Osteocyte (in vitro differentiated cells): ENCODE results near the gene RNF167. TPM values are rescaled to one million over a fixed set of nuclear protein-coding genes. Genes with fewer than 3 reads are reported as not detected.

Source experiments
- DNase-seq: peaks from one replicate; pipeline ENCODE4 v3.0.0; 2021; ENCODE audit warnings: mixed read lengths; ENCODE audit not compliant: unreplicated experiment; ENCODE audit errors: extremely low spot score
- H3K27ac Mint-ChIP-seq: one replicate; pipeline ENCODE4 v1.8.0; 2021; ENCODE audit warnings: mild to moderate bottlenecking, mixed read lengths; ENCODE audit not compliant: unreplicated experiment
- H3K27me3 Mint-ChIP-seq: one replicate; pipeline ENCODE4 v1.8.0; 2021; ENCODE audit warnings: mixed read lengths; ENCODE audit not compliant: unreplicated experiment
- H3K36me3 Mint-ChIP-seq: one replicate; pipeline ENCODE4 v1.8.0; 2021; ENCODE audit warnings: mixed read lengths; ENCODE audit not compliant: unreplicated experiment
- H3K4me1 Mint-ChIP-seq: one replicate; pipeline ENCODE4 v1.8.0; 2021; ENCODE audit warnings: mixed read lengths; ENCODE audit not compliant: unreplicated experiment
- H3K4me3 Mint-ChIP-seq: one replicate; pipeline ENCODE4 v1.8.0; 2021; ENCODE audit warnings: mild to moderate bottlenecking, moderate library complexity, mixed read lengths; ENCODE audit not compliant: unreplicated experiment
- H3K9me3 Mint-ChIP-seq: one replicate; pipeline ENCODE4 v1.8.0; 2021; ENCODE audit warnings: mixed read lengths; ENCODE audit not compliant: unreplicated experiment
- CTCF ChIP-seq: fragments of 200-600 bp; sonication (generic); IDR thresholded peaks from 2 replicates; pipeline ENCODE4 v1.5.0; 2021; ENCODE audit warnings: antibody characterized with exemption, mild to moderate bottlenecking, moderate library complexity
- long read RNA-seq: library from polyadenylated mRNA; unstranded; transcript quantifications from one replicate; pipeline ENCODE4 v2.0.0, GENCODE V29; 2021
- total RNA-seq: library from RNA; stranded (reverse); gene quantifications from 2 replicates; pipeline ENCODE4 v1.2.1, GENCODE V29; 2021

The RNF167 gene
- 105 and 115 TPM in 2 replicates for total RNA-seq
- long read RNA-seq, partial matches to known transcripts: 1 of 12 reads
- long read RNA-seq, other reads (novel, unspliced or antisense): 4 of 12 reads

- Mint-ChIP-seq H3K27me3 (no peaks in the 10 kb centered on the region), H3K27ac (peak within 1 kb of the TSS; percentile 99), H3K36me3 (peaks cover 16% of the 10 kb centered on the region), H3K9me3 (no peaks in the 10 kb centered on the region), H3K4me1 (peaks cover 42% of the 10 kb centered on the region), H3K4me3 (peak within 1 kb of the TSS; percentile 85)
- DNase-seq: peak; percentile 99
- TF ChIP-seq CTCF: no peak
Observed at GRCh38 chr17:4939796-4940554, at the start of gene RNF167, which contains the start of gene SLC25A11. RNF167 (plus strand) TSS chr17:4940268; CDS start chr17:4940910, 642 bp downstream. SLC25A11 (minus strand) TSS chr17:4940046; CDS start chr17:4939910, 136 bp downstream.

GRCh38 chr17:4891411-4892410 is 48.4 kb upstream of the RNF167 start:
- Mint-ChIP-seq H3K4me3 (no peak overlapping the region), H3K27ac (no peak overlapping the region), H3K4me1 (no peaks in the 10 kb centered on the region), H3K9me3 (no peaks in the 10 kb centered on the region), H3K27me3 (no peaks in the 10 kb centered on the region), H3K36me3 (peaks cover 35% of the 10 kb centered on the region)
- DNase-seq: no peak
- TF ChIP-seq CTCF: no peak

DNA sequence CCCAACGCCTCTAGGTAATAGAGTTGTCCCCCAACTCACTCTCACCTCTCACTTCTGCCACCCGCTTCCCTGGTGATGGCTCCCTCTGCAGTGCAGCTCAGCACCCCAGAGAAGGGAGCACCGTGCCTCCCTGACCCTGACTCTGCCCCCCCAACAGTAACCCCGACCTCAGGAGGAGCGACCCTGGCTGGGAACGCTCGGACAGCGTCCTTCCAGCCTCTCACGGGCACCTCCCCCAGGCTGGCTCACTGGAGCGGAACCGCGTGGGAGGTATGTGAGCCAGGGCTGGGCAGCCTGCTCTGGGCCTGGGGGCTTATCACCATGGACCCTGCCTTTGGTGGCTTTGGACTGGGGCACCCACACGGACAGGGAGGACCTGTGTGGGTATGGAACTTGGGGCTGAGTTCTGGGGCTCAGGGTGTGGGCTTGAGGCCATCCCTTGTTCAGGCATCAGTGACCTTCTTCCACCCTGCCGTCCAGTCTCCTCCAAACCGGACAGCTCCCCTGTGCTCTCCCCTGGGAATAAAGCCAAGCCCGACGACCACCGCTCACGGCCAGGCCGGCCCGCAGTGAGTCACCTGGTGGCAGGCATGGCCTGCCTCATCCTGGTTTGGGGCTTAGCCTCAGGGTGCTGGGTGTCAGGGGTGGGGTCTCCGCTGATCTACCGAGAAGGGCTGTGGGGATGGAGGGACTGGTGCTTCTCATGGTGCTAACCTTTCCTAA is 47.4 kb upstream of the RNF167 start:
- Mint-ChIP-seq H3K9me3 (no peaks in the 10 kb centered on the region), H3K27ac (no peak overlapping the region), H3K36me3 (peaks cover 30% of the 10 kb centered on the region), H3K4me3 (no peak overlapping the region), H3K27me3 (no peaks in the 10 kb centered on the region), H3K4me1 (no peaks in the 10 kb centered on the region)
- no peak for DNase-seq
- no peak for TF ChIP-seq CTCF

DNA sequence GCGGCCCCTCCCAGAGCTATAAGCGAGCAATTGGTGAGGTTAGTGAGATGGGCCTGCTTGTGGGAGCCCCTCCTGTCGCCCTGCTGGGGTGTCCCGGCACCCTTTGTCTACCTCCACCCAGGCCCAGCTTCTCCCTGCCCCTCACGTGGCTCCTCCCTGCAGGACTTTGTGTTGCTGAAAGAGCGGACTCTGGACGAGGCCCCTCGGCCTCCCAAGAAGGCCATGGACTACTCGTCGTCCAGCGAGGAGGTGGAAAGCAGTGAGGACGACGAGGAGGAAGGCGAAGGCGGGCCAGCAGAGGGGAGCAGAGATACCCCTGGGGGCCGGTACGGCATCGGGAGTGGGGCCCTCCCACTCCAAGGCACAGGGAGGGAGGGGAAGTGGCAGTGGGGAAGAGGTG is 46.8 kb upstream of the RNF167 start:
- no peak for TF ChIP-seq CTCF
- H3K27me3 Mint-ChIP-seq: no peaks in the 10 kb centered on the region
- DNase-seq: no peak
- peaks cover 30% of the 10 kb centered on the region for H3K36me3 Mint-ChIP-seq
- H3K9me3 Mint-ChIP-seq: no peaks in the 10 kb centered on the region
- H3K4me3 Mint-ChIP-seq: no peak overlapping the region
- H3K4me1 Mint-ChIP-seq: no peaks in the 10 kb centered on the region
- no peak overlapping the region for H3K27ac Mint-ChIP-seq
